ENCODE results near the gene ZSCAN12.
A peak's percentile ranks its signal among the peaks of the same experiment; 100 is the strongest.

DNA sequence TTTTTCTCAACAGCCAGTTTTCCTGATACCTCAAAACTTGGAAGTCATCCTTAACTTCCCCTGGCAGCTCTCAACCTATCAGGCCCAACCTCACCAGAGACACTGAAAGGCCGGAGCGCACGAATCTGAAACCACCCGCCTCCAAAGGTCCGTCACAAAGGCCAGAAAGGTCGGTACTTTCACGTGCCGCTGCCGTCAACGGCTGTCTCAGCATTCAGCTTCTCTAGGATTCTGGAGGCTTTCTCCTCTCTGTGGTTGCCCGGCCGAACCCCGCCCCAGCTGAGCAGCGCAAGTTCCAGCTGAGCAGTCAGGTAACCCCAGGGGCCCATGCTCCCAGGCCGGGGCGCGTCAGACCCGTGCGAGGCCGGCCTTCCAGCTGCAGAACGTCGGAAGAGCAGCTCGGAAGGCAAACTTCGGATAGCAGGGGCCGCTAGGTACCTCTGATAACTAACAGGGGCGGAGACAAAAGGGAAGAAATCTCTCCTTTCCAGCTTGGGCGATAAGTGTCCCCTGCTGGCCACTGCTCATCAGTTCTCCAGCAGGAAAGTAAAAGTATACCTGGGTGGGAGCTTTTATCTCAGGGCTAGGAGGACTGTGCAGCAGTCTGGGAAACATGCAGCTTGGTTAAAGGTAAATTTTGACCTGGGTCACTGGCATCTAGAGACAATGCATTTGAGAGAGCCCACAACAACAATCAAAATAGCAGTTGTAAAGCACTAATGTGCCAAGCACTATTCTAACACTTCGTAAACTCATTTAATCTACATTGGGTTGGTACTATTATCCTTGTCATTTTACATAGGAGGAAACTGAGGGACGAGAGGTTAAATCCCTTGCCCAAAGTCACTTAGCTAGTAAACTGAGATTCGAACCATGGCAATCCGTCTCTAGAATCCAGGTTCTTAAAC, 16.1 kb downstream of the ZSCAN12 start:
- TF ChIP-seq POLR2A (IDR thresholded peaks at IDR 0.05; ENCODE audit: low read length) (peak; percentile 66), GATA1 (IDR thresholded peaks at IDR 0.05; ENCODE audit: low read depth, low read length) (no peak)
